GM18861 (cell line): ENCODE data around the gene EIF3B.
"Not testable (repeated sequence)": the region's sequence is repeated elsewhere in the genome, so short reads cannot be mapped to it uniquely, and the experiment has no call there.

Source experiments
- ATAC-seq: cut with Tn5 transposase; IDR thresholded peaks from one replicate; pipeline ENCODE4 v1.9.1; 2021; ENCODE audit not compliant: unreplicated experiment

Gene EIF3B

DNA sequence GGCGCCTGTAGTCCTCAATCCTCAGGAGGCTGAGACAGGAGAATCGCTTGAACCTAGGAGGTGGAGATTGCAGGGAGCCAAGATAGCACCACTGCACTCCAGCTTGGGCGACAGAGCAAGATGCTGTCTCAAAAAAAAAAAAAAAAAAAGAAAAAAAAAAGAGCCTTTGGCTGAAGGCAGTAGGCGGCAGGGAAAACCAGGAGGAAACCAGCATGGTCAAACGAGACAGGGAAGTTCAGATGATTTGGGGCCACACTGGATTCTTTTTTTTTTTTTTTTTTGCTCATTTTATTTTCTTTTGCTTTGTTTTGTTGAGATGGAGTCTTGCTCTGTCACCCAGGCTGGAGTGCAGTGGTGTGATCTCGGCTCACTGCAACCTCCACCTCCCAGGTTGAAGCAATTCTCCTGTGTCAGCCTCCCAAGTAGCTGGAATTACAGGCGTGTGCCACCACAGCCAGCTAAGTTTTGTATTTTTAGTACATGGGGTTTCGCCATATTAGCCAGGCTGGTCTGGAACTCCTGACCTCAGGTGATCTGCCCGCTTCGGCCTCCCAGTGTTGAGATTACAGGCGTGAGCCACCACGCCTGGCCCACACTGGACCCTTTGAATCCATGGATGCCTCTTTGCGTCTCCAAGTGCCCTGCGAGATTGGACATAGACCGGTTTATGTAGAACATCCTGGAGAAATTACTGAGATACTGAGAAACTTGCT lies 7.1 kb upstream of the EIF3B start:
- ATAC-seq = not testable (repeated sequence)

DNA sequence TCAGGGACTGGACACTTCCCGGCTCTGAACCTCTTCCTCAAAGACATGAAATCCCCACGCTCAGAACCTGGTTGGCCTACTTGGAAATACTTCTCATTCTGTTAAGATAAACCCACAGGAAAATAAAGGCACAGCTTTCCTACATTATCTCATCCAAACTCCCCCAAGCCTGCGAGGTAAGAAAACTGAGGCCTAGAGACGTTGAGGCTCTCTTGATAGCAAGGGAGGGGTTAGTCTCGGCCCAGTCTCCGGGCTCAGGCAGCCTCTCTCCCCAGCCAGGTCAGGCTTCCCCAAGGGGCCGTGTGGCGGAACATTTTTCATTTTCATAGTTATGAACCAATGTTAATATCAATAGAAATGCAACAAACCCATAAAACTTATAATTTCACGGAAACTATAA lies 4.6 kb upstream of the EIF3B start:
- ATAC-seq = no peak

DNA sequence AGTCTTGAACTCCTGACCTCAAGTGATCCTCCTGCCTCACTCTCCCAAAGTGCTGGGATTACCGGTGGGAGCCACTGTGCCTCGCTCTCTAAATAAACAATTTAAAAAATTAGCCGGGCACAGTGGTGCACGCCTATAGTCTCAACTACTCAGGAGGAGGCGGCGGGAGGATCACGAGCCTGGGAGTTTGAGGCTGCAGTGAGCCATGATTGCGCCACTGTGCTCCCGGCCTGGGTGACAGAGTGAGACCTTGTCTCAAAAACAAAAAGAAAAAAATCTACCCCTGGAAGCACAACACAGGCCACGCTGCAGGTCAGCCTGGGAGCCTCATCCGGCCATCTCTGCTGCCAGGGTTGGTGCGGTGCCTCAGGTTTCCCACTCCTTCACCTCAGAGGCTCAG lies 3.8 kb upstream of the EIF3B start:
- no peak for ATAC-seq

DNA sequence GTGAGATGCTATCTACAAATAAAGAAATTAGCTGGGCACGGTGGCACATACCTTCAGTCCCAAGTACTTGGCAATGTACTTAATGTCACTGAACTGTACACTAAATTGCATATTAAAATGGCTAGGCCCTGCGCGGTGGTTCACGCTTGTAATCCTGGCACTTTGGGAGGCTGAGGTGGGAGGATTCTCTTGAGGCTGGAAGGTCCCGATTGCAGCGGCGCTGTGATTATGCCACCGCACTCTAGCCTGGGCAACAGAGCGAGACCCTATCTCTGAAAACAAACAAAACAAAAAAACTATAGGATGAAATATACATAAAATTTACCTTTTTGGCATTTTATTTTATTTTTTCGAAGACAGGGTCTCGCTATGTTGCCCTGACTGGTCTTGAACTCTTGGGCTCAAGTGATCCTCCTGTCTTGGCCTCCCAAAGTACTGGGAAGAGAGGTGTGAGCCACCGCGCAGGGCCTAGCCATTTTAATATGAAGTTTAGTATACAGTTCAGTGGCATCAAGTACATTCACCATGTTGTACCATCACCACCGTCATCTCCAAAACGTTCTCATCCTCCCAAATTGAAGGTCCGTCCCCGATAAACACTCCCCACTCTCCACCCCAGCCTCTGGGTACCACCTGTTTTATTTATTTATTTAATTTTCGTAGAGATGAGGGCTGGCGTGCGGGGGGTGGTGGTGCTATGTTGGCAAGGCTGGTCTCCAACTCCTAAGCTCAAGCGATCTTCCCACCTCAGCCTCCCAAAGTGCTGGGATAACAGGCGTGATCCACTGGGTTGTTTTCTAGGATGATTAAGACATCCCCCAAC lies 1.3 kb upstream of the EIF3B start:
- ATAC-seq = no peak

DNA sequence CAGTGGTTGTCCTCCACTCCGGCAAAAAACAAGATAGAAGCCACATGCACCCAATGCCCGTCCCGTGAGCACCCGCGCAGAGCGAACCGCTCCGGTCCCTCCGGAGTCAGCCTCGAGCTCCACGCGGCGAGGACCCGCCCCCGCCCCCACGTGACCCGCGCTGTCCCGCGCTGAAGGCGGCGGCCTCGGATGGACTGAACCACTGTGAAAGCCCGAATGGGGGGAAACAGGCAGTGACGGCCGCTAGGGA lies 766 bp upstream of the EIF3B start:
- peak; percentile 32 for ATAC-seq

DNA sequence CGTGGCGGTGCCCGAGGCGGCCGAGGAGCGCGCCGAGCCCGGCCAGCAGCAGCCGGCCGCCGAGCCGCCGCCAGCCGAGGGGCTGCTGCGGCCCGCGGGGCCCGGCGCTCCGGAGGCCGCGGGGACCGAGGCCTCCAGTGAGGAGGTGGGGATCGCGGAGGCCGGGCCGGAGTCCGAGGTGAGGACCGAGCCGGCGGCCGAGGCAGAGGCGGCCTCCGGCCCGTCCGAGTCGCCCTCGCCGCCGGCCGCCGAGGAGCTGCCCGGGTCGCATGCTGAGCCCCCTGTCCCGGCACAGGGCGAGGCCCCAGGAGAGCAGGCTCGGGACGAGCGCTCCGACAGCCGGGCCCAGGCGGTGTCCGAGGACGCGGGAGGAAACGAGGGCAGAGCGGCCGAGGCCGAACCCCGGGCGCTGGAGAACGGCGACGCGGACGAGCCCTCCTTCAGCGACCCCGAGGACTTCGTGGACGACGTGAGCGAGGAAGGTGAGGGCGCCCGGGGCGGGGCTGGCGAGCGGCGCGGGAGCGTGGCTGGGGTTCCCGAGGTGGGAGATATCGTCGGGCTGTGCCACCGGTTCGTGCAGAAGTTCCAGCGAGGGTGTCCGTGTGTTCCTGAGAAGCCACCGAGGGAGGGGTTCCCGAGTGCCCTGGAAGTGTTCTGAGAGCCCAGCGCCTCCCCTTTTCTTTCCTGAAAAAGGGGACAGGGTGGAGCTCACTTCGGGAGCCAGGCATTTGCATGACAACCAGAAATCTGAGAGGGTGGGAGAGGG lies 495 bp downstream of the EIF3B start:
- peak; percentile 28 for ATAC-seq

DNA sequence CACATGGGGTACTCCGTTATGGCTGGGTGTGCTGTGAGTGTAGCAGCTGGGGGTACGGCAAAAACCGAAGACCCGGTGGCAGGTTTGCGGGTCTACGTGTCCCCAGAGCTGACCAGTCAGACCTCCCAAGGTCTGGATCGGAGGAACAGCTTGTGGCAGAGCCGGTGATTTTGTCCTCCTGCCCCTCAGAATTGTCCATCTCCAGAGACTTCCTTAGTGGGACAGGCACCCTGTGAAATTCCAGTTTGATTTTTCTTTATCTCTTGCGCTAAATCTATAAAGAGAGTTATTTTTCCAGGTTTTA lies 1.0 kb downstream of the EIF3B start:
- no peak for ATAC-seq

DNA sequence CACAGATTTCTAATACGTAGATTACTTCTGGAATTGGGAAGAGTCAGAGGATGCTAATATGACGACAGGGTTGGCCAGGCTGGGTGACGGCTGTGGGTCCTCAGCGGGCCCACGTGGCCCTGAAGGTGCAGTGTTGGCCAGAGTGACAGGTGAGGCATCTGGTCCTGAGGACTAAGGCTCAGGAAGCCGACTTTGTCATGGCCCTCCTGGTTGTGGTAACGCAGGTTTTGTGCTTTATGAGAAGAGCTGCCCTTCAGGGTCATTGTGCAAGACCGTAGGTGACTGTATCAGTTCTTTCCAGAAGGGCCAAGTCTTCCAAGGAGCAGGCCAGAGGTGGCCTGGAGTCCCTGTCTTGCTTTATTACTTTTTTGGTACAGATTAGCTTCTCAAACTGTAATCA lies 2.5 kb downstream of the EIF3B start:
- no peak for ATAC-seq

DNA sequence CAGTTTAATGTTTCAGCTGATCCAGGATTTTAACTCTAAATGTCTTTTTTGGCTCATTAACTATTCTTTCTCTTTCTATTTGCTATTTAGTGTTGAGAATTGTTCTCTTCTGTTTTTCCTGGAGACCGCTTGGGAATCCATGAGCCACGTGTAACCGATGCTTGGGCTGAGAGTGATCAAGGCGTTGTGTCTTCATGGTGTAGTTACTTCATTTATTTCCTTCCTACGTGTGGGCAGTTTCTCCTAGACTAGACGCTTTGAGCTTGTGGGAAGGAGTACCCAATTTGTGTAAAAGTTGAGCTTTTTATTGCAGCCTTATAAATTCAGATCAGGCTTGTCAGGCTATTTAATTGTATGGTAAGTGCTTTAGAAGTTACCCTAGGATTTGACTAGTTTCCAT lies 2.9 kb downstream of the EIF3B start:
- ATAC-seq = no peak

DNA sequence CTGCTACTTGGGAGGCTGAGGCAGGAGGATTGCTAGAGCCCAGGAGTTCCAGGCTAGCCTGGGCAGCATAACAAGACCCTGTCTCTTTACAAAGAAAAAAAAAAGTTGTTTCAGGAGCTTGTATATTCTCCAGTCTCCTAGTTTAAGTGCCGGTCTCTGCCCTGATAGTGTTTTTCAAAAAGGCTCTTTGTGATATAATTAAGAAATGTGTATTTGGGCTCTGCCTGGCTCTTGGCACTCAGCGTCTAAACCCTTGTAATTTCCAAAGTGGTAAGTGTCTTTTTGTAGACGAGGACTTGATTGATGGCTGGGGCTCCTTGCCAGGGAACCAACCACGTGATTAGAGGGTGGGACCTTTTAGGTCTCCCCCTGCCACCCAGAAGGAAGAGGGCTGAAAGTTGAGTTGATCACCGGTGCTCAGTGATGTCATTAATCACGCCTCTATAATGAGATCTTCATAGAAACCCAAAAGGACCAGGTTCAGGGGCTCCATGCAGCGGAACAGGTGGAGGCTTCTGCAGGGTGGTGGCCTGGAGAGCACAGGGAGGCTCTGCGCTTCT lies 4.4 kb downstream of the EIF3B start:
- ATAC-seq = no peak

DNA sequence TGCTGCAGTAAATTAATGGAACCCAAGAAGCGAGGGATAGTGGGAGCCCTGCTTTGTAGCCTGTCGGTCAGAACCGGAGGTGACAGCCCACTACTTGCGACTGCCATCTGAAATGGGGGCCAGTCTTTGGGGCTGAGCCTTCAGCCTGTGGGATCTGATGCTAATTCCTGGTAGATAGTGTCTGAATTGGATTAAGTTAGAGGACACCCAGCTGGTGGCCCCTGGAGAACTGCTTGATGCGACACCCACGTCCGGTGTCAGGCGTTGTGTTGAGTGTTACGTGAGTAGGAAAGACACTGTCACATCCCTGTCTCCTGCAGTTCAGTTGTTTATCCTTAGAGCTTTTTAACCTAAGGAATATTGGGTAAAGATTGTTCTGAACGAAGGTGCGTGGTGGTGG lies 5.0 kb downstream of the EIF3B start:
- no peak for ATAC-seq

DNA sequence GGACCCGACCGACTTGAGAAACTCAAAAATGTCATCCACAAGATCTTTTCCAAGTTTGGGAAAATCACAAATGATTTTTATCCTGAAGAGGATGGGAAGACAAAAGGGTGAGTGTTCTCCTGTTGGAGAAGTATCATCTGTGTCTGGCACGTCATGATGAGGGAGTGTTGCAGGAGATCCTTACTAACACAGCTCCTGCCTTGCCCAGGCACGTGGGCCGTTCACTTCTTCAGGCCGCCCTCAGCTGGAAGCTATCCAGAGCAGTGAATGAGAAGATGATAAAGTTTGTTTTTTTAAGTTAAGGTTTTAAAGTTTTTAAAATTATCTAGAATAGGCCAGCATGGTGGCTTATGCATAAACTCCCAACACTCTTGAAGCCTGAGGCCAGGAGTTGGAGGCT lies 6.2 kb downstream of the EIF3B start:
- no peak for ATAC-seq

DNA sequence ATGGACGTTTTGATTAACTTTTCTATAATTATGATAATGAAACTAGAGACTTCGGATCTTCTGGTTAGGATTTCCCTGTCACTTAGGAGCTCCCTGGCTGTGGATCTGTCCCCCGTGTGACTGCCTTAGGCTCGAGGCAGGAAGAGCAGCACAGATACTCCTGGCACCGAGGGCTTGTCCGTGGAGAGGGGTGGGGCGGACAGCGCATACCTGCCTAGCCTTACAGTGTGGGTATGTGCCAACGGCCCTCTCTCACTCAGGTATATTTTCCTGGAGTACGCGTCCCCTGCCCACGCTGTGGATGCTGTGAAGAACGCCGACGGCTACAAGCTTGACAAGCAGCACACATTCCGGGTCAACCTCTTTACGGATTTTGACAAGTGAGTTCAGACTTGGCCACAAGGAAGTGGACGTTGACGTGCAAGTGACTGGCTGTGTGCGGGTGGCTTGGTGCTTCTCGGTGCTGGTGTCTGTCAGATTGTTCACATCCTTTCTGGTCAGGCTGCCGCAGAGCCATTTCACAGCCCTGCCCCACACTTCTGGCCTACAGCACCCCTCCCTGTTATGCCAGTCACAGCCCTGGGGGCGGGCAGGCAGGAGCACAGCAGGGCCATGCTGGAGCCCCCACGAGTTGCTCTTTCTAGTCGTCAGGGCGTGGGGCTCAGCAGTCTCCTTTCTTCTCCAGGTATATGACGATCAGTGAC lies 7.9 kb downstream of the EIF3B start:
- ATAC-seq = no peak

DNA sequence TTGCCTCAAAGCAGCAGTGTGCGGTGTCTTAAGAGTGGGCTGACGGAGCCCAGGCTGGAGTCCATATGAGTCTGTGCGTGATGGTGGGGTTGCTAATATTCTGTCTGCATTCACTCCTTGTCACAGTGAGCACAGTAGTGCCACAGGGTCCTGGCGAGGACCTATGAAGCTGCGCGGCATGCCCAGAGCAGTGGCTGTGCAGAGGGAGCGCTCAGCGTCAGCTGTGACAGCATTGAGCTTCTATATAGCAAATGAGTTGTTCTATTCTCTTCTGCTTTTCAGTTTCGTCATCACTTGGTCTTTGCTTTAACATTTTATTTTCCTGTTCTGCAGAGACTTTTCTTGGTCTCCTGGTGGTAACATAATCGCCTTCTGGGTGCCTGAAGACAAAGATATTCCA lies 14.5 kb downstream of the EIF3B start:
- no peak for ATAC-seq

DNA sequence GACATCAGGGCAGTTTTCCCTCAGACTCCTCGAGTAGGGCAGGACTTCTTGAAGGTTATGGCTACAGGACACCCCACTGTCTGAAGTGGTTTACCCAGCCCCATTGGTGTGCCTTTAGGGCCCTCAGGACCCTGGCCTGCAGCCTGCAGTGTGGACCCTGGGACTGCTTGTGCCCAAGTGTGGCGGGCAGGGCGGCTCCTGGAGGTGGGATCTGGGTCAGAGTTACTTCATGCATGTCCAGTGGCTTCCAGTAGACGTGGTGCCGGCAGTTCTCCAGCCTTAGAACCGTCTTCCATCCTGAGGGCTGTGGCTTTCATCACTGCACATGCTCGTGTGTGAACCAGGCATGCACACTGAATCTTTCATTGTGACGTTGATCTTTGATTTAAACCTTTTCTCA lies 16.7 kb downstream of the EIF3B start:
- no peak for ATAC-seq

DNA sequence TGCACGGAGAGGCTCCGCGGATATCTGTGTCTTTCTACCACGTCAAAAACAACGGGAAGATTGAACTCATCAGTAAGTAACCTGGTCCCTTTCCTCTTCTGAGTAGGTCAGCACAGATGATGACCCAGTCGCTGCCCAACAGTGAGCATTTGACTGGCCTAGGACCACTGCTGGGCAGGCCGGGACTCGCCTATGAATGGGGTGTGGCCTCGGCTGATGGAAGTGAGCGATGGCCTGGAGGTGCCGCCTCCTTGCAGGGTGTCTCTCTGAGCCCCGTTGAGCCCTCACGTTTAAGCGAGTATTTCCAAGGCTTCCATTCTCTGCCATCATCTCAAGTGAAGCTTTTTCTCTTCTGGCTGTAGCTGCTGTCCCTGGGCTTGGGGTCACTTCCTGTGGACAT lies 18.1 kb downstream of the EIF3B start:
- ATAC-seq = no peak

DNA sequence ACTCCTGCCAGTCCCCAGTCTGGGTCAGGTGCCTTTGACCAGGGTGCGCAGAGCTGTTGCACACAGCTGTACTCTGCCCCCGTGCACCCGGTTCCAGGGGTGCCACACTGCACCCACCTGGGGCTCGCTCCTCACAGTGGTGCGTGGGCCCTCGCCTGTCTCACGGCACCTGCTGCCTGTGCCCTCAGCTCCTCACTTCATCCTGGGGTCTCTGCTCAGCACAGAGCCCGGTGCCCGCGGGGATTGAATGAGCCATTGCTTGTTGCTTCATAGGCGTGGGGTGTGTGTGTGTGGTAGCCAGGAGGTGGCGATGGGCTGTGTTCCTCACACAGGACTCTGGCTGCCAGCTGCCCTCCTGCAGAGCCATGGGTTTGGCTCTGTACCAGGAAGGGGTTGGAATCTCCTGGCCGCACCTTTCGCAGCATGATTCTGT lies 18.5 kb downstream of the EIF3B start:
- no peak for ATAC-seq

DNA sequence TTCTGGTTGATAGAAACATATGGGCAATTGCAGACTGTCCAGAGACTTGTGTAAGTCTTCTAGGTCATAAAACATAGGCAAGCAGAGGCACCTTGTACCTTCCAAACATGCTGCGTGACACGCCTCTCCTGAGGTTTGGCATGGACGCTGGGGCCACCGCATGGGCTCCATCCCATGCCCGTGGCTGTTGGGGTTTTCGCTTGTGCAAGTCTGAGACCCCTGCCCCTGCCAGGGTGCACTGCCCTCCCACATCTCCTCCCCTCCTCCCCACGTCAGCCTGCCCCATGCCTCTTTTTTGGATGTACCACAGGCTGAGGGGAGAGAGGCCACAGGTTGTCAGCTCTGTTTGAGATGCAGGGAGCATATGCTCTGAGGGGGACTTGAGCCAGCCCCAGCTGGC lies 19.0 kb downstream of the EIF3B start:
- no peak for ATAC-seq

DNA sequence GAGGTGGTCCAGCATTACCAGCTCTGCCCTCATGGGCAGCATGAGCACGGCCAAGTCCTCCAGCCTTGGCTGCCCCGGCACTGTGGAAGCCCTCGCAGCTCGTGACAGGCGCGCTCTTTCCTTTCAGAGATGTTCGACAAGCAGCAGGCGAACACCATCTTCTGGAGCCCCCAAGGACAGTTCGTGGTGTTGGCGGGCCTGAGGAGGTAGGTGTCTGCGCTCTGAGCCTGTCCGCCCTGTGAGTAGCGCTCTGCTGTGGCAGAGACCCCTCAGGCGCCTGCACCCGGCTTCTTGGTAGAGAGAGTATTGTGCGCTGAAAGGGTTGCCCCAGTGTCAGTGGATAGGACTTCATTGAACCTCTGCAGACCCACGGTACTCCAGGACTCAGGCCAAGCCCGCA lies 19.8 kb downstream of the EIF3B start:
- no peak for ATAC-seq

DNA sequence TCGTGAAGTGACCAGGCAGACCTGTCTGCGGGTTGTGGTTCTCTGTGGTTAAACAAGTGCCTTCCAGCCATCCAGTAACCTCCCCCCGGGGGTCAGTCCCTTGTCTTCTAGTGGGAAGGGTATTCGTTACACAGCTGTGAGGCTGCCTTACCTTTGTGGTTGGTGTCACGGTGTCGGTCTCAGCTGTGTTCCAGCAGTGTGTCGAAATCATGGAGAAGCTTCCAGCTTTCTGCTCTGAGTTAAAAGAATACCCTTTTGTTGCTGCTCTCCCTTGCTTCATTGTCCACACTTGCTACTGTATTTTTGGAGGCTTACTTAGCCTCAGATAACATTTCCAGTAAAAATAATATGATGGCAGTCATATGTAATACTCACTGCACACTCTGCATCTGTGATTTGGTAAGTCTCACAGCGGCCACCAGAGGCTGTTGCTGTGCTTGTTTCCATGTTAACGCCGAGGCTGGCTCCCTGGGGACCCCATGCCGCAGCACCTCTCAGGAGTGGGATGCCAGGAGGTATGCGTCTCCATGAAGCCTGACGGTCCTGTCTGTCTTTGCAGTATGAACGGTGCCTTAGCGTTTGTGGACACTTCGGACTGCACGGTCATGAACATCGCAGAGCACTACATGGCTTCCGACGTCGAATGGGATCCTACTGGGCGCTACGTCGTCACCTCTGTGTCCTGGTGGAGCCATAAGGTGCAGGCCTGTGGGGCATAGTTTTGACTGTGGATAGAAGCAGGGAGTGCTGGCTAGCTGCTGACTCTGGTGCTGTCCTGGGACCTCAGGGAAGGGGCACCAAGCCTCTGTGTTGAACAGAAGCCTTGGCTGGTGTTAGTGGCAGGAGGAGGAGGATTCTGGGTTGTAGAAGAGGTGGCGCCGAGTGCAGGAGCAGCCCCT lies 20.5 kb downstream of the EIF3B start:
- ATAC-seq = no peak
